IMR-90 (cell line): Measurements from ENCODE around the gene CYP4F2. TPM values are rescaled to one million over a fixed set of nuclear protein-coding genes. Genes with fewer than 3 reads are reported as not detected.
"Not testable (repeated sequence)": the region's sequence is repeated elsewhere in the genome, so short reads cannot be mapped to it uniquely, and the experiment has no call there.

Experiments used
- ATAC-seq: fragments of 200-7000 bp; cut with Tn5 transposase; 2 replicates; pipeline ENCODE4 v1.9.1; 2020; ENCODE audit warnings: low read depth, mild to moderate bottlenecking, moderate library complexity
- BruUV-seq: library from RNA; stranded (reverse); fragments of 400-500 nt; replicated peaks from 2 replicates; lab custom pipeline; 2021; lab: Mats Ljungman, UMichigan
- CTCF ChIA-PET: fragments of 300-600 bp; formaldehyde crosslinking; extraction: SDS; loops from one replicate; lab custom pipeline; 2021; ENCODE audit warnings: antibody characterized with exemption; lab: Yijun Ruan, JAX
- POLR2A ChIA-PET: fragments of 300-600 bp; sonication (Branson Sonifier 250); formaldehyde crosslinking; loops from one replicate; lab custom pipeline; 2022; ENCODE audit warnings: antibody characterized with exemption; ENCODE audit not compliant: unreplicated experiment; lab: Charles Lee
- DNase-seq: peaks from one replicate; pipeline ENCODE4 v3.0.0; 2013
- H2AFZ ChIP-seq: replicated peaks from 2 replicates; pipeline ENCODE3; 2013; ENCODE audit warnings: low read length, mild to moderate bottlenecking; ENCODE audit not compliant: poor library complexity
- H2AK5ac ChIP-seq: 2 replicates; pipeline ENCODE4 v1.6.1; 2013; ENCODE audit warnings: low read depth, low read length, inconsistent platforms
- H2AK9ac ChIP-seq: replicated peaks from 2 replicates; pipeline ENCODE3; 2013; ENCODE audit warnings: mild to moderate bottlenecking, low read depth, low read length, moderate library complexity; ENCODE audit not compliant: poor library complexity
- H2BK120ac ChIP-seq: 2 replicates; pipeline ENCODE4 v1.6.1; 2013; ENCODE audit warnings: low read depth, low read length, inconsistent platforms
- H2BK15ac ChIP-seq: 3 replicates; pipeline ENCODE4 v1.6.1; 2013; ENCODE audit warnings: low read depth, low read length, inconsistent platforms
- H2BK20ac ChIP-seq: 2 replicates; pipeline ENCODE4 v1.6.1; 2013; ENCODE audit warnings: low read depth, mild to moderate bottlenecking, inconsistent platforms, low read length, moderate library complexity
- H2BK5ac ChIP-seq: 2 replicates; pipeline ENCODE4 v1.6.1; 2013; ENCODE audit warnings: mild to moderate bottlenecking, low read depth, low read length, inconsistent platforms; ENCODE audit not compliant: poor library complexity, severe bottlenecking
- H3K14ac ChIP-seq: replicated peaks from 2 replicates; pipeline ENCODE4 v1.6.1; 2013; ENCODE audit warnings: low read depth, low read length, inconsistent platforms
- H3K18ac ChIP-seq: 2 replicates; pipeline ENCODE4 v1.6.1; 2013; ENCODE audit warnings: low read depth, low read length, control low read depth
- H3K23ac ChIP-seq: 2 replicates; pipeline ENCODE4 v1.6.1; 2013; ENCODE audit warnings: low read depth, low read length, inconsistent platforms
- H3K27ac ChIP-seq: 2 replicates; pipeline ENCODE4 v1.5.1; 2013; ENCODE audit warnings: mild to moderate bottlenecking, control low read depth, low read length; ENCODE audit not compliant: insufficient read depth
- H3K27me3 ChIP-seq: 2 replicates; pipeline ENCODE4 v1.6.1; 2013; ENCODE audit warnings: low read length; ENCODE audit not compliant: control insufficient read depth, insufficient read depth
- H3K36me3 ChIP-seq: 2 replicates; pipeline ENCODE4 v1.6.1; 2013; ENCODE audit warnings: low read length, mixed read lengths; ENCODE audit not compliant: control insufficient read depth, insufficient read depth
- H3K4ac ChIP-seq: 2 replicates; pipeline ENCODE4 v1.6.1; 2013; ENCODE audit warnings: low read depth, low read length, inconsistent platforms
- H3K4me1 ChIP-seq: 2 replicates; pipeline ENCODE4 v1.6.1; 2013; ENCODE audit warnings: low read length, mixed read lengths; ENCODE audit not compliant: control insufficient read depth, insufficient read depth
- H3K4me2 ChIP-seq: 2 replicates; pipeline ENCODE4 v1.6.1; 2013; ENCODE audit warnings: low read depth, mild to moderate bottlenecking, control low read depth, low read length, moderate library complexity
- H3K4me3 ChIP-seq: 2 replicates; pipeline ENCODE4 v1.5.1; 2013; ENCODE audit warnings: low read depth, mild to moderate bottlenecking, control low read depth, low read length, moderate library complexity; ENCODE audit not compliant: insufficient read depth
- H3K56ac ChIP-seq: 2 replicates; pipeline ENCODE4 v1.6.1; 2013; ENCODE audit warnings: low read length, inconsistent platforms; ENCODE audit not compliant: insufficient read depth; ENCODE audit errors: extremely low read depth
- H3K79me1 ChIP-seq, 2 experiments: 2 replicates each; pipeline ENCODE4 v1.6.1; 2013; ENCODE audit warnings: low read length in 2 of 2, inconsistent platforms in 1 of 2, low read depth in 1 of 2
- H3K9ac ChIP-seq: 2 replicates; pipeline ENCODE4 v1.6.1; 2013; ENCODE audit warnings: low read depth, low read length, control low read depth
- H3K9me1 ChIP-seq: 2 replicates; pipeline ENCODE4 v1.6.1; 2013; ENCODE audit warnings: low read length, inconsistent platforms; ENCODE audit not compliant: insufficient read depth
- H3K9me3 ChIP-seq: 2 replicates; pipeline ENCODE4 v1.6.1; 2013; ENCODE audit warnings: low read length; ENCODE audit not compliant: control insufficient read depth, insufficient read depth
- H4K20me1 ChIP-seq: 2 replicates; pipeline ENCODE4 v1.6.1; 2013; ENCODE audit warnings: low read length, inconsistent platforms; ENCODE audit not compliant: insufficient read depth
- H4K5ac ChIP-seq: 2 replicates; pipeline ENCODE4 v1.6.1; 2013; ENCODE audit warnings: mild to moderate bottlenecking, low read depth, low read length, control low read depth
- H4K8ac ChIP-seq, 2 experiments: 2 replicates each; pipeline ENCODE4 v1.6.1; 2013; ENCODE audit warnings: low read depth in 2 of 2, low read length in 2 of 2, control low read depth in 1 of 2, inconsistent platforms in 1 of 2
- H4K91ac ChIP-seq: 2 replicates; pipeline ENCODE4 v1.6.1; 2013; ENCODE audit warnings: low read depth, low read length, inconsistent platforms; ENCODE audit not compliant: insufficient read depth
- WGBS, 2 experiments: methylation state at CpG; one replicate each; pipeline versions ENCODE4 v1.1.5 to v1.1.7; 2013; ENCODE audit warnings: missing lambda C conversion rate in 2 of 2; ENCODE audit not compliant: insufficient read length in 1 of 2; ENCODE audit errors: extremely low coverage in 2 of 2; 5-methylcytosine and 5-hydroxymethylcytosine counted together
- dilution Hi-C: fragments of 300-500 bp; cut with HindIII; formaldehyde crosslinking; loops from one replicate; pipeline ENCODE4 v1.14.3; 2018; ENCODE audit warnings: low sequenced_read_pairs; ENCODE audit not compliant: unreplicated experiment
- in situ Hi-C: fragments of 300-500 bp; cut with MboI; formaldehyde crosslinking; loops from 3 replicates; pipeline ENCODE4 v1.14.3; 2019; ENCODE audit warnings: low sequenced_read_pairs, inconsistent platforms, mixed read lengths
- intact Hi-C: fragments of 100-400 bp; cut with micrococcal nuclease; formaldehyde crosslinking; loops from 2 replicates; pipeline ENCODE4 v1.10.0; 2022
- polyA plus RNA-seq, 3 experiments: library from polyadenylated mRNA; depleted of rRNA; stranded (reverse); fragments of >200 nt; gene quantifications; 2 replicates each; pipeline ENCODE4 v1.2.3, GENCODE V29; 2012; ENCODE audit warnings: low replicate concordance in 1 of 3
- total RNA-seq: library from RNA; depleted of rRNA; stranded (reverse); fragments of >200 nt; gene quantifications from 2 replicates; pipeline ENCODE4 v1.2.3, GENCODE V29; 2012

CYP4F2 gene
- total and polyA plus RNA-seq, 2 of the 4 experiments (the other 2 are of a cell fraction): not detected

- H3K4me1 ChIP-seq, H3K9ac ChIP-seq, H3K4me3 ChIP-seq, H3K56ac ChIP-seq, H2AFZ ChIP-seq, DNase-seq, dilution Hi-C loops, H2BK120ac ChIP-seq, in situ Hi-C loops, H3K4ac ChIP-seq, intact Hi-C loops, H3K36me3 ChIP-seq, H2BK15ac ChIP-seq, H3K79me1 ChIP-seq, H3K4me2 ChIP-seq, H4K20me1 ChIP-seq, H2AK9ac ChIP-seq, H3K27ac ChIP-seq, H2BK5ac ChIP-seq, H3K9me3 ChIP-seq, H2AK5ac ChIP-seq, BruUV-seq, H4K5ac ChIP-seq, H3K18ac ChIP-seq, H3K9me1 ChIP-seq, POLR2A ChIA-PET, H3K23ac ChIP-seq, H4K91ac ChIP-seq, H4K8ac ChIP-seq, ATAC-seq, H3K27me3 ChIP-seq, H3K14ac ChIP-seq, H2BK20ac ChIP-seq, CTCF ChIA-PET: not testable (repeated sequence)
- 86% methylated on average over 13 of the region's 29 CpGs; no CpG with 5 or more reads in 1 of the 2 experiments for WGBS, 2 experiments
Measured at GRCh38 chr19:15902898-15903297, 5.0 kb upstream of the CYP4F2 start.
